CD4-positive, alpha-beta T cell (primary cell): ENCODE results near the gene PRKCA. TPM values are rescaled to one million over a fixed set of nuclear protein-coding genes. Genes with fewer than 3 reads are reported as not detected.
"Not testable (repeated sequence)": the region's sequence is repeated elsewhere in the genome, so short reads cannot be mapped to it uniquely, and the experiment has no call there.

Source experiments
- ATAC-seq: fragments of 200-7000 bp; cut with Tn5 transposase; one replicate; pipeline ENCODE4 v1.10.0; 2022; ENCODE audit warnings: mild to moderate bottlenecking; ENCODE audit not compliant: poor library complexity
- CTCF ChIA-PET: fragments of 350-600 bp; sonication (Branson Sonifier 250); formaldehyde crosslinking; loops from one replicate; lab custom pipeline; 2021; ENCODE audit warnings: antibody characterized with exemption, inconsistent platforms; lab: Charles Lee
- POLR2A ChIA-PET: fragments of 350-600 bp; sonication (Branson Sonifier 250); formaldehyde crosslinking; loops from one replicate; lab custom pipeline; 2021; ENCODE audit warnings: antibody characterized with exemption, inconsistent platforms; lab: Charles Lee
- DNase-seq, 14 experiments: peaks; one replicate each; pipeline ENCODE4 v3.0.0-alpha.2; 2013 to 2020; ENCODE audit warnings: mixed read lengths in 2 of 14
- H3K27ac ChIP-seq, 2 donors: one replicate each; pipeline versions ENCODE4 v1.5.1 to v1.7.0; 2013; ENCODE audit warnings: low read length in 2 of 2, low read depth in 1 of 2, mild to moderate bottlenecking in 1 of 2
- H3K27me3 ChIP-seq, 2 experiments: 1 replicate in 1 of 2; 2 replicates in 1 of 2; pipeline versions ENCODE4 v1.6.1 to v1.7.0; 2013; ENCODE audit warnings: low read length in 2 of 2, control low read depth in 1 of 2, mild to moderate bottlenecking in 1 of 2, moderate library complexity in 1 of 2; ENCODE audit not compliant: insufficient read depth in 2 of 2, control insufficient read depth in 1 of 2
- H3K36me3 ChIP-seq: one replicate; pipeline ENCODE4 v1.6.1; 2013; ENCODE audit warnings: low read length, control low read depth; ENCODE audit not compliant: insufficient read depth
- H3K4me1 ChIP-seq: one replicate; pipeline ENCODE4 v1.6.1; 2013; ENCODE audit warnings: low read length, control low read depth; ENCODE audit not compliant: insufficient read depth
- H3K4me3 ChIP-seq: one replicate; pipeline ENCODE4 v1.5.1; 2013; ENCODE audit warnings: mild to moderate bottlenecking, low read length, moderate library complexity
- H3K9me3 ChIP-seq, 2 experiments: 1 replicate in 1 of 2; 2 replicates in 1 of 2; pipeline versions ENCODE4 v1.6.1 to v1.7.0; 2013; ENCODE audit warnings: low read length in 2 of 2, mild to moderate bottlenecking in 2 of 2, control low read depth in 1 of 2, moderate library complexity in 1 of 2; ENCODE audit not compliant: control insufficient read depth in 1 of 2, insufficient read depth in 1 of 2
- H3K27ac Mint-ChIP-seq: one replicate; pipeline ENCODE4 v1.8.0; 2020; ENCODE audit warnings: mixed read lengths
- H3K27me3 Mint-ChIP-seq: one replicate; pipeline ENCODE4 v1.8.0; 2021; ENCODE audit warnings: mixed read lengths
- H3K36me3 Mint-ChIP-seq: one replicate; pipeline ENCODE4 v1.8.0; 2021; ENCODE audit warnings: low read depth, mixed read lengths
- H3K4me1 Mint-ChIP-seq: one replicate; pipeline ENCODE4 v1.8.0; 2021; ENCODE audit warnings: low read depth, mixed read lengths
- H3K4me3 Mint-ChIP-seq: one replicate; pipeline ENCODE4 v1.8.0; 2020; ENCODE audit warnings: mild to moderate bottlenecking, mixed read lengths
- H3K9me3 Mint-ChIP-seq: one replicate; pipeline ENCODE4 v1.8.0; 2020; ENCODE audit warnings: mixed read lengths
- CTCF ChIP-seq: fragments of 200-600 bp; IDR thresholded peaks from one replicate; pipeline ENCODE4 v1.8.0; 2022; ENCODE audit warnings: antibody characterized with exemption, mild to moderate bottlenecking
- intact Hi-C, 2 experiments: fragments of 100-400 bp; cut with DNase I in 1 of 2; cut with micrococcal nuclease in 1 of 2; formaldehyde crosslinking; loops; one replicate each; pipeline versions ENCODE4 v1.15.1 to v1.9.0; 2023 to 2025; cut with DNase I, micrococcal nuclease
- total RNA-seq, 174 experiments: library from RNA in 2 of 174; stranded (reverse) in 2 of 174; gene quantifications; one replicate each; pipeline ENCODE4 v1.2.3 and lab custom pipeline; 2021 to 2026

Gene PRKCA
- total RNA-seq, 2 experiments from 2014 or later = 84.8 to 88.6 TPM

DNA sequence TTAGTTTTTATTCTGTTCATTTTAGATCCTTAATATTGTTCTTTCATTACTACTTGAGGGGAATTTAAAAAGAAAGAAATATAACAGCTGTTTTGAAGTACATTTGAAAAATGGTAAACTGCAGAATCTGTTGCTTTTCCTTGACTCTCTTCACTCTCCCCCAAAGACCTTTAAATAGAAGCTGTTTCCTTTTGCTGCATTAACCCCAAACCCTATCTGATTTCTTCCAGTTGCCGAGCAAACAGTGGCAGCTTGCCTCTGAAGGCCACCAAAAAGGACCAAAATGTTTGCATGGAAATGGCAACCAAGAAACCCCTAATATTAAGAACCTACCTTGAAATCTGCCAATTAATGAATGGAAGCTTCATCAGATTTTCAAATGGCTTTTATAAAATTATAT, 37.1 kb downstream of the PRKCA start:
- Mint-ChIP-seq H3K4me3 (peak overlapping the region; percentile 69), H3K27me3 (no peaks in the 10 kb centered on the region), H3K36me3 (peaks cover 20% of the 10 kb centered on the region), H3K9me3 (no peaks in the 10 kb centered on the region), H3K27ac (peak overlapping the region; percentile 73), H3K4me1 (peaks cover 83% of the 10 kb centered on the region)
- no peak for TF ChIP-seq CTCF
- ChIA-PET POLR2A (interaction anchor here (0.7 to 2.5 kb wide), 5 partner anchors 9 to 142 kb away, joined by 3 to 12 read pairs (median 5); no protein-coding TSS in a partner anchor), CTCF (interaction anchor here (1.0 kb wide), 1 partner anchor 23 kb away, joined by 3 read pairs; no protein-coding TSS in a partner anchor)
- DNase-seq (no peak), ATAC-seq (no peak)
- intact Hi-C loops = no loop called here
- Histone ChIP-seq H3K27me3 (no peaks in the 10 kb centered on the region), H3K9me3 (no peaks in the 10 kb centered on the region), H3K36me3 (no peaks in the 10 kb centered on the region), H3K4me1 (peaks cover 21% of the 10 kb centered on the region), H3K27ac (no peak overlapping the region), H3K4me3 (no peak overlapping the region)

GRCh38 chr17:66340720-66341119, 38.3 kb downstream of the PRKCA start:
- H3K4me1 Mint-ChIP-seq = peaks cover 82% of the 10 kb centered on the region
- CTCF ChIA-PET = no interaction called here

GRCh38 chr17:66341462-66341861, 39.0 kb downstream of the PRKCA start:
- no peaks in the 10 kb centered on the region for H3K27me3 ChIP-seq
- H3K27ac Mint-ChIP-seq = peak overlapping the region; percentile 47
- intact Hi-C loops = loop anchor here in 1 of 2 experiments (5.0 kb wide), 1 partner anchor 39 kb away; the partner anchor contains the start of gene PRKCA

More at GRCh38 chr17:66340720-66341119, 38.3 kb downstream of the PRKCA start:
- Histone ChIP-seq H3K27ac (no peak overlapping the region), H3K36me3 (no peaks in the 10 kb centered on the region), H3K27me3 (no peaks in the 10 kb centered on the region), H3K4me1 (peaks cover 15% of the 10 kb centered on the region), H3K9me3 (no peaks in the 10 kb centered on the region), H3K4me3 (no peak overlapping the region)
- POLR2A ChIA-PET = interaction anchor here (0.9 to 2.5 kb wide), 2 partner anchors 10 to 21 kb away, joined by 3 to 12 read pairs; no protein-coding TSS in a partner anchor
- H3K27me3 Mint-ChIP-seq = no peaks in the 10 kb centered on the region
- peaks cover 19% of the 10 kb centered on the region for H3K36me3 Mint-ChIP-seq
- H3K9me3 Mint-ChIP-seq = no peaks in the 10 kb centered on the region
- DNase-seq (no peak), ATAC-seq (no peak)
- H3K4me3 Mint-ChIP-seq = no peak overlapping the region
- peak overlapping the region; percentile 73 for H3K27ac Mint-ChIP-seq
- no peak for TF ChIP-seq CTCF
- intact Hi-C loops = loop anchor here in 1 of 2 experiments (5.0 kb wide), 1 partner anchor 38 kb away; the partner anchor contains the start of gene PRKCA

DNA sequence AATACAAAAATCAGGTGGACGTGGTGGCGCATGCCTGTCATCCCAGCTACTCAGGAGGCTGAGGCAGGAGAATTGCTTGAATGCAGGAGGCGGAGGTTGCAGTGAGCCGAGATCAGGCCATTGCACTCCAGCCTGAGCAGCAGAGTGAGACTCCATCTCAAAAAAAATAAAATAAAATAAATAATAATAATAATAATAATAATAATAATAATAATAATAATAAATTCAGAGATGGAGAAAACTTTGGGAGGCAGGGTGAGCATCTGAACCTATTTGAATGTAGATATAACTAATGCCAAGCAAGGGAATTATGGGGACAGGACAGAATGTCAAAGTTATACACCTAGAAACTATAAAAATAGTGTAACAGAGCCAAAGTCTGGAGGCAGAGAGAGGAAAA, 39.9 kb downstream of the PRKCA start:
- POLR2A ChIA-PET, ATAC-seq, H3K27ac ChIP-seq: not testable (repeated sequence)

More at GRCh38 chr17:66341462-66341861, 39.0 kb downstream of the PRKCA start:
- Mint-ChIP-seq H3K9me3 (no peaks in the 10 kb centered on the region), H3K27me3 (no peaks in the 10 kb centered on the region), H3K36me3 (peaks cover 14% of the 10 kb centered on the region), H3K4me3 (no peak overlapping the region), H3K4me1 (peaks cover 76% of the 10 kb centered on the region)
- Histone ChIP-seq H3K4me1 (peaks cover 15% of the 10 kb centered on the region), H3K27ac (no peak overlapping the region), H3K36me3 (no peaks in the 10 kb centered on the region), H3K4me3 (no peak overlapping the region), H3K9me3 (no peaks in the 10 kb centered on the region)
- no peak for ATAC-seq
- no peak for DNase-seq
- CTCF ChIA-PET = no interaction called here
- TF ChIP-seq CTCF = no peak
- POLR2A ChIA-PET = interaction anchor here (2.5 kb wide), 1 partner anchor 11 kb away, joined by 12 read pairs; no protein-coding TSS in a partner anchor

More for the DNA sequence above, 39.9 kb downstream of the PRKCA start:
- H3K4me3 Mint-ChIP-seq, H3K36me3 ChIP-seq, H3K9me3 Mint-ChIP-seq, H3K27me3 ChIP-seq, CTCF ChIA-PET, H3K27me3 Mint-ChIP-seq, H3K9me3 ChIP-seq, DNase-seq, H3K4me3 ChIP-seq, H3K27ac Mint-ChIP-seq: not testable (repeated sequence)
- H3K36me3 Mint-ChIP-seq = peaks cover 14% of the 10 kb centered on the region
- H3K4me1 Mint-ChIP-seq = peaks cover 75% of the 10 kb centered on the region
- H3K4me1 ChIP-seq = peaks cover 11% of the 10 kb centered on the region
- intact Hi-C loops = loop anchor here in 1 of 2 experiments (5.0 kb wide), 1 partner anchor 40 kb away; the partner anchor contains the start of gene PRKCA
